Suprapubic skin (tissue), 4 donors: ENCODE data around the gene NBAS. TPM values are rescaled to one million over a fixed set of nuclear protein-coding genes. Genes with fewer than 3 reads are reported as not detected.

Experiments used
- DNase-seq, 2 donors: peaks; one replicate each; pipeline ENCODE4 v3.0.0-alpha.2; 2019; ENCODE audit warnings: low spot score in 2 of 2
- H3K27ac ChIP-seq: fragments of 200-600 bp; sonication (generic); one replicate; pipeline ENCODE4 v1.5.1; 2019
- H3K27me3 ChIP-seq: fragments of 200-600 bp; sonication (generic); one replicate; pipeline ENCODE4 v1.5.1; 2019
- H3K36me3 ChIP-seq: fragments of 200-600 bp; sonication (generic); one replicate; pipeline ENCODE4 v1.5.1; 2019
- H3K4me1 ChIP-seq: fragments of 200-600 bp; sonication (generic); one replicate; pipeline ENCODE4 v1.5.1; 2019
- H3K4me3 ChIP-seq: fragments of 200-600 bp; sonication (generic); one replicate; pipeline ENCODE4 v1.5.1; 2019; ENCODE audit warnings: mild to moderate bottlenecking
- H3K9me3 ChIP-seq: fragments of 200-600 bp; sonication (generic); one replicate; pipeline ENCODE4 v1.5.1; 2019
- EP300 ChIP-seq: sonication (generic); formaldehyde crosslinking; IDR thresholded peaks from one replicate; pipeline ENCODE4 v1.6.1; 2017; ENCODE audit warnings: antibody characterized with exemption
- POLR2A ChIP-seq, 2 donors: fragments of 450-650 bp; IDR thresholded peaks; one replicate each; pipeline ENCODE4 v1.6.1; 2017; ENCODE audit warnings: antibody characterized with exemption in 2 of 2, mild to moderate bottlenecking in 2 of 2, moderate library complexity in 2 of 2
- POLR2AphosphoS5 ChIP-seq, 3 donors: sonication (generic); formaldehyde crosslinking; IDR thresholded peaks; one replicate each; pipeline ENCODE4 v1.6.1; 2017; ENCODE audit warnings: antibody characterized with exemption in 3 of 3
- WGBS: methylation state at CpG from one replicate; pipeline ENCODE4 v1.1.5; 2018; 5-methylcytosine and 5-hydroxymethylcytosine counted together
- total RNA-seq, 4 donors: library from RNA; depleted of rRNA; stranded (reverse); fragments of >200 nt; gene quantifications; one replicate each; pipeline ENCODE4 v1.1.0, GENCODE V29; 2016
- TF ChIP-seq, protein P1 (sequence below), 2 donors: fragments of 200-600 bp in 1 of 2; fragments of 450-650 bp in 1 of 2; sonication (generic) in 1 of 2; IDR thresholded peaks; one replicate each; pipeline ENCODE4 v1.5.1; 2016 to 2019; ENCODE audit warnings: antibody characterized with exemption in 2 of 2, mild to moderate bottlenecking in 1 of 2, moderate library complexity in 1 of 2

The NBAS gene
- total RNA-seq, 4 donors from 2014 or later: 44.4 to 48.4 (median 45.6) TPM

DNA sequence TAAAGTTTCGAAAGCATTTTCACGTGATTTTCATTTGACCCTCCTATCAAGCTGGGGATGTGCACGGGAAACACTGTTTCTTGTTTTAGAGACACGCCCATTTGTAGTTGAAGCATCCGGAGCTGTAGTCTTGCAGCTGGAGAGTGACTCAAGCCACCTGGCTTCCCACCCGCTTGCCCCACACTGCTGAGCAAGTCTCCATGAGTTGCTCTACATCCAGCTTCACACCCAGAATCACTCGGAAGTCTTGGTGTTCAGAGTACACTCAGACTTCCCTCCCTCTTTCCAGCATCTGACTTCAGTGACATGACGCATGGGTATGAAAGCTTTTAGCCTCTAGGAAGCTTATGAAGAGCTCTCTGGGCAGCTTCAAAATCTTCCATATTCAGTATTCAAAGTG is 262.4 kb downstream of the NBAS start:
- Histone ChIP-seq H3K4me1 (no peaks in the 10 kb centered on the region), H3K4me3 (no peak overlapping the region), H3K36me3 (peaks cover 25% of the 10 kb centered on the region), H3K27me3 (no peaks in the 10 kb centered on the region), H3K27ac (no peak overlapping the region), H3K9me3 (no peaks in the 10 kb centered on the region)
- no peak for DNase-seq
- TF ChIP-seq POLR2AphosphoS5 (IDR thresholded peaks at IDR 0.05): no peak
- TF ChIP-seq POLR2A (IDR thresholded peaks at IDR 0.05): no peak
- TF ChIP-seq, protein P1, sequence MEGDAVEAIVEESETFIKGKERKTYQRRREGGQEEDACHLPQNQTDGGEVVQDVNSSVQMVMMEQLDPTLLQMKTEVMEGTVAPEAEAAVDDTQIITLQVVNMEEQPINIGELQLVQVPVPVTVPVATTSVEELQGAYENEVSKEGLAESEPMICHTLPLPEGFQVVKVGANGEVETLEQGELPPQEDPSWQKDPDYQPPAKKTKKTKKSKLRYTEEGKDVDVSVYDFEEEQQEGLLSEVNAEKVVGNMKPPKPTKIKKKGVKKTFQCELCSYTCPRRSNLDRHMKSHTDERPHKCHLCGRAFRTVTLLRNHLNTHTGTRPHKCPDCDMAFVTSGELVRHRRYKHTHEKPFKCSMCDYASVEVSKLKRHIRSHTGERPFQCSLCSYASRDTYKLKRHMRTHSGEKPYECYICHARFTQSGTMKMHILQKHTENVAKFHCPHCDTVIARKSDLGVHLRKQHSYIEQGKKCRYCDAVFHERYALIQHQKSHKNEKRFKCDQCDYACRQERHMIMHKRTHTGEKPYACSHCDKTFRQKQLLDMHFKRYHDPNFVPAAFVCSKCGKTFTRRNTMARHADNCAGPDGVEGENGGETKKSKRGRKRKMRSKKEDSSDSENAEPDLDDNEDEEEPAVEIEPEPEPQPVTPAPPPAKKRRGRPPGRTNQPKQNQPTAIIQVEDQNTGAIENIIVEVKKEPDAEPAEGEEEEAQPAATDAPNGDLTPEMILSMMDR (IDR thresholded peaks at IDR 0.05): no peak
- no peak for TF ChIP-seq EP300
- 85% methylated on average over 8 of the region's 8 CpGs for WGBS

DNA sequence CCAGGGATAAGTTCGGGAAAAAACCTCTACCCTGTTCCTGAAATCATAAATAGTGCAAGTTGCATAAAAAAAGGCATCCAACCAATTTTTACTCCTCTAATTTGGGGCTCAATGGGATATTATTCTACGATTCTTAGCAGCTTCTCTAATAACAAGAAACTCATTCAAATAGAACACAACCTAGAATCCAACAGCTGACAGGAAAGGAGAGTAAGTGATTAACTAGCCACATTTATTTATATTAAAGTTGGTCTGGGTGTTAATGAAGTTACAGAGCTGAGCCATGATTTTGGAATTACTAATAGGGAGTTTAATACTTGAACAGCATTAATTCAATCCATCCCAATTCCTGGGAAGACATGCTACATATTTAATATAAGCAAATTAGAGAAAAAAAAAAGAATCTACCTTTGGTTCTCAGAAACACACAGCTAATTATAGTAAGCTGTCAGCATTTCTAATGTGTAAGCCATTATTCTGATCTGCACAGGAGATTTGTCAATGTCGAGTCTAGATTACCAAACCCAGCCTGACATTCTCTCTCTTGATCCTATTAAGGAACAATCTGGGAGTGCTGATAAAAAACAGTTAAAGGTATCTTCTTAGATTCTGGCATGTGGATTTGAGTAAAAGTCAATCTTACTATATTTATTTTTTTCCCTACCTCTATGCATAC is 267.7 kb downstream of the NBAS start:
- 93% methylated on average over 3 of the region's 3 CpGs for WGBS
- Histone ChIP-seq H3K27ac (no peak overlapping the region), H3K36me3 (peaks cover 43% of the 10 kb centered on the region), H3K4me1 (no peaks in the 10 kb centered on the region), H3K27me3 (no peaks in the 10 kb centered on the region), H3K9me3 (no peaks in the 10 kb centered on the region), H3K4me3 (no peak overlapping the region)
- DNase-seq: no peak
- no peak for TF ChIP-seq POLR2AphosphoS5 (IDR thresholded peaks at IDR 0.05)
- TF ChIP-seq, protein P1 (IDR thresholded peaks at IDR 0.05): no peak
- no peak for TF ChIP-seq POLR2A (IDR thresholded peaks at IDR 0.05)
- no peak for TF ChIP-seq EP300

DNA sequence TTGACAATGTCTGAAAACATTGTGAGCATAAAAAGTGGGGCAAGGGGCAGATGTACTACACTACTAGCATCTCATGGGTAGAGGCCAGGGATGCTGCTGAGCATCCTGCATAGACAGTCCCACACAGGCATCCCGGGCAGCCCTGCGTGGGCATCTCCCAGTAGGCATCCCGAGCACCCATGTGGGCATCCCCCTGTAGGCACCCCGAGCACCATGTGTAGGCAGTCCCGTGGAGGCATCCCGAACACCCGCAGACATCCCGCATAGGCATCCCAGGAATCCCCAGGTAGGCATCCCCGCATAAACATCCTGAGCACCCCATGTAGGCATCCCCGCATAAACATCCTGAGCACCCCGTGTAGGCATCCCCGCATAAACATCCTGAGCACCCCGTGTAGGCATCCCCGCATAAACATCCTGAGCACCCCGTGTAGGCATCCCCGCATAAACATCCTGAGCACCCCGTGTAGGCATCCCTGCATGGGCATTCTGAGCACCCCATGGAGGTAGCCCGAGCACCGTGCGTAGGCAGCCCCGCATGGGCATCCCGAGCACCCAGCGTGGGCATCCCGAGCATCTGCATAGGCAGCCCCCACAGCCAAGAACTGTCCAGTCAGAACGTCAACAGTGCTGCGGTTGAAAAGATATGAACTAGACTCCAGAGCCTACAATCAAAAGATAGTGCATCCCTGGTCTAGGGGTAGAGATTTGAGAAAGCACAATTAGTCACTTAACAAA is 273.5 kb downstream of the NBAS start:
- Histone ChIP-seq H3K4me3 (no peak overlapping the region), H3K4me1 (no peaks in the 10 kb centered on the region), H3K36me3 (peaks cover 33% of the 10 kb centered on the region), H3K27ac (no peak overlapping the region), H3K27me3 (no peaks in the 10 kb centered on the region), H3K9me3 (no peaks in the 10 kb centered on the region)
- DNase-seq: no peak
- TF ChIP-seq, protein P1 (IDR thresholded peaks at IDR 0.05): no peak
- TF ChIP-seq POLR2A (IDR thresholded peaks at IDR 0.05) (no peak), EP300 (no peak), POLR2AphosphoS5 (IDR thresholded peaks at IDR 0.05) (no peak)
- WGBS: 94% methylated on average over 19 of the region's 26 CpGs

DNA sequence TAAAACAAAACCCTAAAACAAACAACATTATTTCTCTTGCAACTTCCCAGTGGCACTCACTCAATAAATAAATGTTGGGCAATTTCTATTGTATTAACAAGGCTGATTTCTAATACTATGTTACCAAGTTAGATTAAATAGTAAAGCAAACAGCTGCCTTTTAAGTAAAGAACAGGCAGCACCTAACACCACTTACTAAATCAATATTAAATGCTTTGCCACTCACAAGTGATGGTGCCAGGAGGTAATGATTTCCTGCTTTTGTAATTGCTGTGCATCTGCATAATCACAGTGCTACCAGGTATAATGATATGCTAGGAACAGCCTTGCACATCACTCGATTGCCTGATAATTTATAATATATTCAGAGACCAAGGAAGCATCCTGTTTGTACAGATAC is 276.5 kb downstream of the NBAS start:
- no peaks in the 10 kb centered on the region for H3K27me3 ChIP-seq
- 73% methylated on average over 1 of the region's 1 CpG for WGBS
- peaks cover 8% of the 10 kb centered on the region for H3K36me3 ChIP-seq
- no peaks in the 10 kb centered on the region for H3K9me3 ChIP-seq
- no peak for DNase-seq
- H3K27ac ChIP-seq: no peak overlapping the region
- H3K4me3 ChIP-seq: no peak overlapping the region
- TF ChIP-seq POLR2AphosphoS5 (IDR thresholded peaks at IDR 0.05) (no peak), POLR2A (IDR thresholded peaks at IDR 0.05) (no peak), EP300 (no peak)
- TF ChIP-seq, protein P1 (IDR thresholded peaks at IDR 0.05): no peak
- no peaks in the 10 kb centered on the region for H3K4me1 ChIP-seq

DNA sequence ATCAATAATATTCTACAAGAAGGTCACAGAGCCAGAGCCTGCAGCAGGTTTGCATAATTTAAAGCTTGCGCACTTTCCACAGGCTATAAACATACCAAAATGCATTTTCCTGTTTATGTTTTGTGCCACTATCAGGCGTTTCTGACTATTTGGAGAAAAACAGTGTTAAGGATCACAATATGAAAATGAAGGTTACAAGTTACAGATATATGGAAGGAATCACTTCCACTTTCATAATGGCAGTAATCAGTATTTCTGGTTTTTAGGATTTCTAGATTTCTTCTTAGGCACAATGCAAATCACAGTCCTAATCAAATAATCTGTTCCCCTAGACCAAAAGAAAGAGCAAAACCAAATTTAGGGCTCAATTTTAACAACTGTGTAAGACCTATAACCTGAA is 279.5 kb downstream of the NBAS start:
- Histone ChIP-seq H3K4me3 (no peak overlapping the region), H3K36me3 (peaks cover 6% of the 10 kb centered on the region), H3K27me3 (no peaks in the 10 kb centered on the region), H3K9me3 (no peaks in the 10 kb centered on the region), H3K27ac (no peak overlapping the region), H3K4me1 (no peaks in the 10 kb centered on the region)
- no peak for DNase-seq
- TF ChIP-seq, protein P1 (IDR thresholded peaks at IDR 0.05): no peak
- TF ChIP-seq POLR2AphosphoS5 (IDR thresholded peaks at IDR 0.05) (no peak), POLR2A (IDR thresholded peaks at IDR 0.05) (no peak), EP300 (no peak)
- WGBS: 93% methylated on average over 2 of the region's 2 CpGs
